NCI-H1417 treated with DMSO at 0.1 percent for 48 hours (cell line): ENCODE results near the gene SORBS1.
"Not testable (repeated sequence)": the region's sequence is repeated elsewhere in the genome, so short reads cannot be mapped to it uniquely, and the experiment has no call there.

Experiments
- DNase-seq: peaks from one replicate; lab custom pipeline; 2025; lab: John Stamatoyannopoulos, UW

The SORBS1 gene

GRCh38 chr10:95388539-95388938 is 172.6 kb downstream of the SORBS1 start:
- no peak for DNase-seq

GRCh38 chr10:95388109-95388471 is 173.1 kb downstream of the SORBS1 start:
- DNase-seq: no peak

GRCh38 chr10:95384011-95384704 is 177.0 kb downstream of the SORBS1 start:
- no peak for DNase-seq

GRCh38 chr10:95382596-95382995 is 178.6 kb downstream of the SORBS1 start:
- no peak for DNase-seq

- no peak for DNase-seq
Measured at GRCh38 chr10:95382174-95382573, 179.0 kb downstream of the SORBS1 start.

- no peak for DNase-seq
Measured at GRCh38 chr10:95377950-95378349, 183.2 kb downstream of the SORBS1 start.

- DNase-seq: no peak
Measured at GRCh38 chr10:95375418-95375817, 185.8 kb downstream of the SORBS1 start.

- DNase-seq: peak; percentile 6
Measured at GRCh38 chr10:95374597-95375209, 186.5 kb downstream of the SORBS1 start.

- no peak for DNase-seq
Measured at GRCh38 chr10:95373660-95374059, 187.5 kb downstream of the SORBS1 start.

- no peak for DNase-seq
Measured at GRCh38 chr10:95364342-95364741, 196.8 kb downstream of the SORBS1 start.

GRCh38 chr10:95363303-95363912 is 197.8 kb downstream of the SORBS1 start:
- no peak for DNase-seq

- DNase-seq: no peak
Measured at GRCh38 chr10:95360122-95360714, 201.0 kb downstream of the SORBS1 start.

- DNase-seq: no peak
Measured at GRCh38 chr10:95359466-95359865, 201.7 kb downstream of the SORBS1 start.

- no peak for DNase-seq
Measured at GRCh38 chr10:95356190-95356955, 204.8 kb downstream of the SORBS1 start.

- peak; percentile 24 for DNase-seq
Measured at GRCh38 chr10:95355301-95355700, 205.9 kb downstream of the SORBS1 start.

- DNase-seq: no peak
Measured at GRCh38 chr10:95354110-95354509, 207.1 kb downstream of the SORBS1 start.

- no peak for DNase-seq
Measured at GRCh38 chr10:95353123-95353522, 208.0 kb downstream of the SORBS1 start.

- DNase-seq: no peak
Measured at GRCh38 chr10:95352684-95353083, 208.5 kb downstream of the SORBS1 start.

GRCh38 chr10:95350830-95351228 is 210.3 kb downstream of the SORBS1 start:
- no peak for DNase-seq

- DNase-seq: no peak
Measured at GRCh38 chr10:95350219-95350829, 210.8 kb downstream of the SORBS1 start.

GRCh38 chr10:95347402-95347766 is 213.8 kb downstream of the SORBS1 start:
- not testable (repeated sequence) for DNase-seq
